COR-L47 (cell line): ENCODE data around the gene SLC16A3.

Experiments used
- DNase-seq: peaks from one replicate; lab custom pipeline; 2025; lab: John Stamatoyannopoulos, UW

Gene SLC16A3

DNA sequence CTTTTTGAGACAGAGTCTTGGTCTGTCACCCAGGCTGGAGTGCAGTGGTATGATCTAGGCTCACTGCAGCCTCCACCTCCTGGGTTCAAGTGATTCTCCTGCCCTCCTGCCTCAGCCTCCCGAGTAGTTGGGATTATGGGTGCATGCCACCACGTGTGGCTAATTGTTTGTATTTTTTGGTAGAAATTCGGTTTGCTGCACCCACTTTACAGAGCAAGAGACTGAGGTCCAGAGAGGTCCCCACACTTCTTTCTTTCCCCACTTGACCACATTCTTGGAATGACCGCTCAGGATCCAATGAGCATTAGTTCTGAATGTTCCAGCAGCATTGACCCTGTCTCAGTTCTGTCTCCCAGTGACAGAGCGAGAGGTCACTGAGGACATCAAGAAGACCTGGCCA lies 5.3 kb upstream of the SLC16A3 start:
- no peak for DNase-seq

- DNase-seq: no peak
Measured at GRCh38 chr17:82224666-82225065, 4.2 kb upstream of the SLC16A3 start.

DNA sequence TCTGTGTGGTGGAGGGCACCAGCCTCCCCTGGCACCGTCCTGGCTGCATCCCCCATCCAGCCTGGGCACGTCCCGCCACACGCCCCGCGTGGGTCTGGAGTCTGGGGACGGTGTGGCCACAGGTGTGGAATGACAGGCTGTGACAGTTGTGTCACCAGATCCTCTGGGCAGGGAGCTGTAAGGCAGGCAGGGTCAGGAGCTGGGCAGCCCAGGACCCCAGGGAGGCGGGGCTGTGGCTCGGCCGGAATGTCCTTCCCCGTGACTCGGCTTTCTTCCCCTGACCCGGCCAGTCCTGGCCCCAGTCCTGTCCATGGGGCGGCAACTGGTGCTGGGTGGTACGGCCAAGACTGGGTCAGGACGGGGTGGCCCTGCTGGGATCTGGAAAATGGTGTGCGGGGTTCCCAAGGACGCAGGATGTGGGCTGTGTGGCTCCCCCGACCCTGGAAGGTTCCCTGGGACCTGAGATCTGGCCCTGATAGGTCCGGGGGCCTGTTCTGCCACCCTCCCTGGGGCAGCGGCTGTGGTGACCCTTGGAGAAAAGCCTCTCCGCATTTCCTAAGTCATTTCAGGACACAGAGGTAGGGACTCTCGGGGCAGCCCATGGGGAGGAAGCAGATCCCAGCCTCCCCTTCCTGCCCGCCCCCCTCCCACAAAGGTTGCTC lies 3.3 kb upstream of the SLC16A3 start:
- no peak for DNase-seq

DNA sequence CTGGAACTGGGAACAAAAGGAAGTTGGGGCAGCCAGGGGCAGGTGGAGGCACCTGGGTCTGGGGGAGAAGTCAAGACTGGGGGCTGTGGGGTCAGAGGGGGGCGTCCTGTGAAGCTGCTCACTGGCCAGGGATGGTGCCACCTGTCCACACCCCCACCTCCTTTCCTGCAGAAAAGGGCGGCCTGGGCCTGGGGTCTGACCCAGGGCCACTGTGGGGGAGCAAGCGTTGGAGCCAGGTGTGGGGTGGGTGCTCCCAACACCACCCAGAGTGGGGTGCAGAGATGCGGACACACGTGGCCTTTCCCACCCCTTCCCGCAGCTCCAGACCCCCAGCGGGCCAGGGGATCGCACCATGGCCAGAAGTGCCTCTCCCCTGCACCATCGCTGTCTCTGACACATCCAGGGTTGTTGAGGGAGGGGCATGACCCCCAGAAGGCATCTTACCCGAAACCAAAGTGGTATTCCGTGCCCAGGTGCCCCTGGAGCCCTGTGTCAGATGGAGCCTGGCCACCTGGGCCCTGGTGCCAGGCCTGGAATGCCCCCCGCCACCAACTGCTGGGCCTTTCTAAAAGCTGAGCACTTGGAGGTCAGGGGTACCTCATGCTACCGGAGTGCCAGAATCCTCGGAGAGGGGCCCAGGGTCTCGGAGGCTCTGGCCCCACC lies 2.6 kb upstream of the SLC16A3 start:
- no peak for DNase-seq

DNA sequence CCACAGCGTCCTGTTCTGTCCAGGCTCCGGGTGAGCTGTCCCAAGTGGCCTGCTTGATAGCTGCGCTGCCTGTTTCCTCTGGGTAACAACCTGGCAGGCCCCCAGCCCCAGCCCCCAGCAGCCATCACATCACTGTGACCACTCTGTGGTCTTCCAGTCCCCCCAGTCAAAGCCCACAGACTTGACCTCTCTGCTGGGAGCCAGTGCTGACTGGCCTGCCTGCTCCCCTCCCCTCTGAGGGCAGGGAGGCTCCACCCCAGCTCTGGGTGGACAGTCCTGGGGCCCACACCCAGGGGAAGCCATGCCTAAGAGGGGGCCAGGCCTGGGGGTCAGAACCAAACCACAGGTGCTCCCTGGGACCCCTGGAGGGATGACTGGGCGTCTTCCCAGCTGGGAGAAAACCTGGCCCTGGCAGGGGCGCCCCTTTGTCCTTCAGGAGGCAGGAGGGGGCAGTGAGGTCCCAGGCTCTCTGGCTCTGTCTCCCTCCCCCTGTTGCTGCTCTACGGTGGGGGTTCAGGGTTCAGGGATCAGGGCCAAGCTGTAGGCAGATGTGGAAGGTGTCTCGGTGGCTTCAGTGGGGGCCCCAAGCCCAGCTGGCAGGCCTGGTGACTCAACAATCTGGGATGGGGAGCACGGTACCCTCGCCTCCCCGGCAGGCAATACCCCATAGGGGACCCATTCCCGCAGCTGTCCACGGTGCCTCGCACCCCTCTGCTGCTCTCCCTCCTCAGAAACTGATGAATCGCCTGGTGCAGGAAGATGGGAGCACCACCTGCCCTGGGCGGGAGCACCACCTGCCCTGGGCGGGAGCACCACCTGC lies 1.8 kb upstream of the SLC16A3 start:
- no peak for DNase-seq

DNA sequence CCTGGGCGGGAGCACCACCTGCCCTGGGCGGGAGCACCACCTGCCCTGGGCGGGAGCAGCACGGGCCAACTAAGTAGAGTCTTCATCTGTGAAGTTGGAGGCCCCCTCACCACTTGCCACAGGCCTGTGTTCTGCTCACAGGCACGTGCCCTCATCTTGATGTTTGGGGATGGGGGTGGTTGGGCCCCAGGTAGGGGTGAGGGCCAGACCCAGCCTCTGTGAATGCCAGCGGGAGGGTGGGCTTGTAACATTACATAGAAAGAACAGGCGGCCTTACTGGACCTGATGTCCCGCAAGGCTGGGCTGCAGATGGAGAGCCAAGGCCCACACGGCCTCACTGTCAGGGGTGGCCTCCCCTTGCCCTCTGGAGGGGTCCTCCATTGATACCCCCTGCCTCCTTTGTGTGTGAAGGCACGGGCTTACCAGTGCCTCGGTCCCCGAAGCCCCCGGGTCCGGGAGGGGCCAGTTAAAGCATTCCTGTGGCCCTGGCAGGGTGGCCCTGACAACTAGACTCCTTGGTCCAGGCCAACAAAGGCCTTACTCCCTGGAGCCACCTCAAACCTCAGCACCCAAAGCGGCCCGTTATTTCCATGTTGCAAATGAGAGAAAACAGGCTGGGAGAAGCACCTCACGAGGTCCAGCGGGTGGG lies 1.1 kb upstream of the SLC16A3 start:
- no peak for DNase-seq

GRCh38 chr17:82228278-82228841 lies 482 bp upstream of the SLC16A3 start:
- no peak for DNase-seq

GRCh38 chr17:82229698-82230608 lies 1.1 kb downstream of the SLC16A3 start:
- DNase-seq: no peak

DNA sequence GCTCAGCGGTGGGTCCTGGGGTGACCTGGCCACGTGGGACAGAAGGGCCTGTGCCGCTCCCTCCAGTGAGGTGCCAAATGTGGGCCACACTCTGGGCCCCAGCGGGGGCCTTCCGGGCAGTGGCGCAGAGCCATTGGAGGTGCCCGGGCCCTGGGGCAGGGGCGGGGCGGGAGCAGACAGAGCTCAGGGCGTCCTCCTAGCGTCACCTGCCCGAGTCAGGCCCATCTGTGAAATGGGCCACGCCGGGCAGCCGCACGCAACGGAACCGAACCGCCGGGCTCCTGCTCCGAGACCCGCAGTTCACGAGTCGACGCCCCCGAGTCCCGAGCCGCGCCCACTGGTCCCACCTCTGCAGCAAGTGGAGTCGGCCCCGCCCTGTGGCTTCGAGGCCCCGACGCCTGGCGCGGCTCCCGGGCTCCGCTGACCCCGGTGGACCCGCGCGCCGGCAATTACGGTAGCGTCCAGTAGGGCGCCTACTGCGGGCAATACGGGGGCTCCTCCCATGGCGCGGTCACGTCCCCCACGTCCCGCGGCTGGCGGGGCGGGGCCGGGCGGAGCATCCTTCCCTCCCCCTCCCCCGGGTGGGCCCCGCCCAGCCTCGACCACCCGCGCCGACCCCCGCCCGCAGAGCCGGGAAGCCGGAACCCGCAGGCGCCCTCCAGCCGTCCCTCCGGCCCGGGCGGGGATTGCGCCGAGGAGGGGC lies 1.9 kb downstream of the SLC16A3 start:
- no peak for DNase-seq

GRCh38 chr17:82231312-82231561 lies 2.4 kb downstream of the SLC16A3 start:
- DNase-seq: no peak

GRCh38 chr17:82231562-82232321 lies 2.9 kb downstream of the SLC16A3 start:
- no peak for DNase-seq

DNA sequence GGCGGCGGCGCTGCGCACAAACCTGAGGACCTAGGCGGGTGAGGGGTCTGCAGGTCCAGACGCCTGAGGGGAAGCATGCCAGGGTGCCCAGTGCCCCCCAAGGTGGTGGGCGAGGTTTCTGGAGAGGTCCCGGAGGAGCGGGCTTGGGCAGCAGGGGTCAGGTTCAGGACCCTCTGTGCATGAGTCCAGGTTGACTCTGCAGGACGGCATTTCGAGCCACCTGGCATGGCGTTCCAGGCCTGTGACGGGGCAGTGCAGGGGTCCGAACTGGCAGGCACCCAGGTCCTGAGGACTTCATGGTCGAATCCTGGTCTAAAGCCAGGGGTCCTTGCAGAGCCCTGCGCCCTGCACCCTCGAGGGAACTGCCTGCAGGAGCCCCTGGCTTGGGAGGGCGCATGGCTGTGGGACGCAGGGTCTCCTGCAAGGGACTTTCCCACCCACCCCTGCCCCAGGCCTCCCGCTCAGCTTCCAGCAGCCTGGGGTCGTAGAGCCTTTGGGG lies 3.5 kb downstream of the SLC16A3 start:
- DNase-seq: no peak

DNA sequence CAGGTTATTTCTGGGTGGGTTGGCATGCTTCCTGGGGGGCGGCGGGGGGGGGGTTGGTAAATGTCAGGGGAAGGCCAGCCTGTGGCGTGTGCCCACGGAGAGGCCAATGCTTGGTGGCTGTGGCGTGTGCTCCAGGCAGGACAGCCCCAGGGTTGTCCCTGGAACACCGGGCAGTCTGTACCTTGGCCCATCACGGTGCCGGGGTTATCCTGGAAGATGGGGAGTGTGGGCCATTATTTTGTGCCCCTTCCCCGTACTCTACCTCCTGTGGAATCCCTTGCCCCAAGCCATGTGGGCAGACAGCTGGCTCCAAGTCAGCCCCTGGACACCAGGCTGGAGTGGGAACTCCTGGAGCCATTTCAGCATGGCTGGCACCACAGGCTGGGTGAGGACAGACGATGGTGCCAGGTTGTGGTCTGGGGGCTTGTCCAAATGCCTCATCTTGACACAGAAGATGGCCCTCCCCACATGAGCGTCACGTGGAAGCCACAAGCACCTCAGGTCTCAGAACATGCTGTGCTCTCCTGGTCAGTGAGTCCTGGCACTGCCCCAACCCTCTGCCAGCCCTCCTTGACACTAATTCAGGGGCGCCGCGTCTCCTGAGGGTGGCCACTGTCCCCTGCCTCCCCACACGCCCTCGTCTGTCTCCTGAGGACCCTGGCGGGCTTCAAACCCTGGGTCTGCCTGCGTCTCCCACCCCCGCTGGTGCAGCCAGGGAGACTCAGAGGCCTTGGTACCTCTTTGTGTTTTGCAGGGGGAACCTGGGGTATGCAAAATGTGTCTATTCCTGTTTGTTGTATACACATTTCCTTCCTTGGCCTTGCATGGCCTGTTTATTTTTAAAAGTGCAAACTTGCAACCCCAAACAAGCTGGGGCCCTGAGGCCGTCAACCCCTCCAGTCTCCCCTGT lies 4.3 kb downstream of the SLC16A3 start:
- no peak for DNase-seq

DNA sequence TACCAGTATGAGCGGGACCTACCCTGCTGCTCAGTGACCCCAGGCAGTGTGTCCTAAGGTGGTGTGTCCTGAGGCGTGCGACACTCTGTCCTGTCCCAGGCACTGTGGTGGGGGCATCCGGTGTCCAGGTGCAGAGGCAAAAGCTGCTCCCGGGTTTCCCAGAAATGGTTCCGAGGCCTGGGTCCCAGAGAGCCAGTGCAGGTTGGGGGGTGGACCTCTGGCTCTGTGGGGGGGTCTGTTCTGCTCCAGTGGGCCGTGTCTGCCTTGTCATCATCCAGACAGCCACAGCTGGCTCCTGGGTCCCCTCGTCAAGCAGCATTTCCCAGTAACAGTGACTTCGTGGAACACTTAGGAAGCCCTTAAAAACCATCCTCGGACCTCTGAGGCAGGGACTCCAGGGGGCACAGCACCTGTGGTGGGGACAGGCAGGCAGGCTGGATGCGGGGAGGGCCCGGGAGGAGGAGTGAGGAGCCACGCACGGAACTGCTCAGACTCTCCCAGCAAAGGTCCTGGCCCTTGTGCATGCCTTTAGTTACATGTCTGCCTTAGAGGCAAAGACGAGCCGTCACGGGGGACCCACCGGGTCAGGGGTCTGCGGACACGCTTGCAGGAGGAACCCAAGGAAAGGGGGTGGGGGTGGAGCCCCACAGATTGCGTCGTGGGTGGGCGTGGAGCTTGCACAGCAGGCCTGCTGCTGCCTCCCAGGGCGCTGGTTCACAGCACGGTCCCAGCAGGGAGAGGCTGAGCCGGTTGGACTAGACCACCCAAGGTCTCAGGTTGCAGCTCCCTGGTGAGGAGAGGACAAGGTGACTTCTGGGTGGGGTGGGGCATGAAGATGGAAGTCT lies 5.6 kb downstream of the SLC16A3 start:
- DNase-seq: no peak

DNA sequence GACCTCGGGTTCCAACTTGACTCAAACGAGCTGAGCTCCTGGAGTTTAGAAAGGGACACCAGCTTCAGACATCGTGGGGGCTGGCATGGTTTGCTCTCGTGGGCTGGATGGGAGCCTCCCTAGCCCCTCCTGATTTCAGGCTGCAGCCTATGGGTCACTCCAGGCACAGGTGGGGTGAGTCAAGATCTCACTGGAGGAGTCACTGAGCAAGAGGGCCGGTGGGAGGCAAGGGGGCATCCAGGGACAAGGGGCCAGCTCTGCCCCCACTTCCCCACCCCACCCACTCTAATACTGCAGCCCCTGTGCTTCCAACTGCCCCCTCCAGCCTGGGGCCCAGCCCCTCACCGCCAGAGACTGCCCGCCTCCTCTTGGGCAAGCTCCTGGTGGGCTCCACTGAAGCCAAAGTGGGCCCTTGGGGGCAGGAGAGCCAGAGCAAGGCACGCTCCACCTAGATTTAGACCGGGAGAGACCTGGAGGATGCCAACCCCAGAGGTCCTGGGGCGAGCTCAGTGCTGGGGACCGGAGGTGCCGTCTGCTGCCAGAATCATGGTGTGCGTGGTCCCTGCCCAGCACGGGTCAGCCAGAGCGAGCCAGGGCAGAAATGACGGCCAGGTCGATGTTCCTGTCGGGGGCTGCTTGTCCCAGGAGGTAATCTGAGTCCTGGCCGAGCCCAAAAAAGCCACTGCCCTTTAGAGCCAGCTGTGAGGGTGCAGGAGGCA lies 6.4 kb downstream of the SLC16A3 start:
- DNase-seq: no peak

- DNase-seq: no peak
Measured at GRCh38 chr17:82235775-82236141, 6.9 kb downstream of the SLC16A3 start.
